Measurements from ENCODE around the gene TGFBR3. TPM values are rescaled to one million over a fixed set of nuclear protein-coding genes. Genes with fewer than 3 reads are reported as not detected.

TGFBR3 gene
- total and polyA plus RNA-seq, 9 of the 15 experiments (the other 6 are each of a cell fraction or from before 2014, with no cell fraction given): 3.6 to 32.4 (median 15.6) TPM

- FAIRE-seq (no peak), DNase-seq (ENCODE audit: extremely low read depth in 1 of 4, low spot score in 3 of 4) (no peak), ATAC-seq (no peak)
- peaks cover 9% of the 10 kb centered on the region; the same call in 1 of the 3 replicates for H3K79me2 ChIP-seq (ENCODE audit: control insufficient read depth, insufficient read depth, low read length)
- H3K9me1 ChIP-seq (ENCODE audit: control insufficient read depth, insufficient read depth, low read length): no peaks in the 10 kb centered on the region
- no peak overlapping the region for H3K9ac ChIP-seq (ENCODE audit: insufficient read depth in 1 of 2, low read depth in 2 of 2, low read length in 2 of 2)
- POLR2A ChIA-PET: interaction anchor here (1.6 to 2.0 kb wide), 2 partner anchors 12 to 15 kb away, joined by 4 to 5 read pairs; no protein-coding TSS in a partner anchor
- CTCF ChIA-PET (ENCODE audit: low intra/inter-chr PET ratio): no interaction called here
- H3K36me3 ChIP-seq (ENCODE audit: control insufficient read depth, insufficient read depth, low read length): no peaks in the 10 kb centered on the region
- intact Hi-C loops (cut with micrococcal nuclease) (no loop called here), in situ Hi-C loops (cut with MboI) (no loop called here)
- TF ChIP-seq NCOA2 (IDR thresholded peaks at IDR 0.05; ENCODE audit: partially characterized antibody in 2 of 2): no peak
- TF ChIP-seq BCLAF1 (IDR thresholded peaks at IDR 0.05; ENCODE audit: borderline replicate concordance in 1 of 2, control insufficient read depth in 1 of 2, low read depth in 2 of 2, low read length in 1 of 2): no peak
- no peak for TF ChIP-seq USF2 (CRISPR knock-in tag; IDR thresholded peaks at IDR 0.05)
- TF ChIP-seq ZNF77 (CRISPR knock-in tag; IDR thresholded peaks at IDR 0.05): no peak
- TF ChIP-seq ZNF655 (CRISPR knock-in tag; IDR thresholded peaks at IDR 0.05): no peak
- no peak for TF ChIP-seq THAP7 (CRISPR knock-in tag; IDR thresholded peaks at IDR 0.05)
- peaks cover 18% of the 10 kb centered on the region for H4K20me1 ChIP-seq (replicated peaks; ENCODE audit: control insufficient read depth, insufficient read depth, low read length)
- H3K4me3 ChIP-seq: no peak overlapping the region
- H2AFZ ChIP-seq (ENCODE audit: low read depth, low read length): no peak overlapping the region
- peaks cover 22 to 24% of the 10 kb centered on the region in 2 experiments for H3K4me1 ChIP-seq (replicated peaks in 1 of 2; ENCODE audit: control insufficient read depth in 2 of 2, insufficient read depth in 2 of 2, low read length in 2 of 2)
- H3K9me3 ChIP-seq (replicated peaks; ENCODE audit: control insufficient read depth, insufficient read depth, low read depth, low read length): no peaks in the 10 kb centered on the region
- no TSS peak for BruUV-seq (replicated peaks)
- no peaks in the 10 kb centered on the region for H3K27me3 ChIP-seq (ENCODE audit: control insufficient read depth in 2 of 2, insufficient read depth in 2 of 2, low read length in 2 of 2)
- H3K27ac ChIP-seq (ENCODE audit: extremely low read depth, low read depth, low read length): no peak overlapping the region
- no peak overlapping the region for H3K4me2 ChIP-seq (ENCODE audit: insufficient read depth, low read length)
- 76% methylated on average over 5 of the region's 5 CpGs for WGBS (ENCODE audit: insufficient coverage, low coverage, missing lambda C conversion rate)
Measured at GRCh38 chr1:91807921-91808620, 77.9 kb downstream of the TGFBR3 start.
